HEK293 (cell line): ENCODE measurements around the gene HSPA14.

Experiments
- CTCF ChIA-PET: fragments of 350-600 bp; formaldehyde crosslinking; extraction: SDS; loops from one replicate; lab custom pipeline; 2021; ENCODE audit warnings: antibody characterized with exemption; lab: Yijun Ruan, JAX
- POLR2A ChIA-PET: fragments of 300-600 bp; formaldehyde crosslinking; extraction: SDS; loops from one replicate; lab custom pipeline; 2020; ENCODE audit warnings: antibody characterized with exemption, inconsistent platforms; lab: Yijun Ruan, JAX
- H3K27ac ChIP-seq: fragments of 200-500 bp; sonication (Bioruptor generic); 2 replicates; pipeline ENCODE4 v1.5.1; 2014; ENCODE audit warnings: low read depth, low read length, control low read depth, inconsistent platforms; ENCODE audit errors: extremely low read depth
- H3K36me3 ChIP-seq, 2 experiments: fragments of 200-500 bp in 1 of 2; sonication (Bioruptor generic) in 1 of 2; 1 replicate in 1 of 2; 2 replicates in 1 of 2; pipeline ENCODE4 v1.5.1; 2014 to 2017; ENCODE audit warnings: inconsistent platforms in 2 of 2, low read length in 2 of 2; ENCODE audit not compliant: control insufficient read depth in 2 of 2, insufficient read depth in 1 of 2
- H3K4me1 ChIP-seq: fragments of 200-500 bp; sonication (Bioruptor generic); 2 replicates; pipeline ENCODE4 v1.5.1; 2014; ENCODE audit warnings: mild to moderate bottlenecking, low read length, inconsistent platforms; ENCODE audit not compliant: control insufficient read depth, insufficient read depth
- H3K4me3 ChIP-seq: 2 replicates; pipeline ENCODE4 v1.5.1; 2011; ENCODE audit warnings: low read depth, mild to moderate bottlenecking, control low read depth, low read length, moderate library complexity
- H3K9me3 ChIP-seq: fragments of 200-500 bp; sonication (Bioruptor generic); 2 replicates; pipeline ENCODE4 v1.5.1; 2014; ENCODE audit warnings: low read depth, low read length, inconsistent platforms; ENCODE audit not compliant: control insufficient read depth, insufficient read depth
- IKZF3 ChIP-seq: fragments of 450-650 bp; IDR thresholded peaks from 2 replicates; pipeline ENCODE4 v1.5.0; 2018; ENCODE audit warnings: missing biosample characterization, mild to moderate bottlenecking, missing genetic modification characterization, moderate library complexity
- SP3 ChIP-seq: fragments of 450-650 bp; formaldehyde crosslinking; IDR thresholded peaks from 2 replicates; pipeline ENCODE4 v1.5.1; 2016; ENCODE audit warnings: missing biosample characterization, missing genetic modification characterization
- ZIC2 ChIP-seq: fragments of 450-650 bp; formaldehyde crosslinking; IDR thresholded peaks from 2 replicates; pipeline ENCODE4 v1.5.1; 2016; ENCODE audit warnings: missing biosample characterization, missing genetic modification characterization
- ZNF132 ChIP-seq: fragments of 450-650 bp; formaldehyde crosslinking; IDR thresholded peaks from 2 replicates; pipeline ENCODE4 v1.5.1; 2017; ENCODE audit warnings: missing biosample characterization, missing genetic modification characterization, borderline replicate concordance
- ZNF324 ChIP-seq: fragments of 450-650 bp; formaldehyde crosslinking; IDR thresholded peaks from 2 replicates; pipeline ENCODE4 v1.5.1; 2016; ENCODE audit warnings: missing biosample characterization, missing genetic modification characterization
- ZNF404 ChIP-seq: fragments of 450-650 bp; formaldehyde crosslinking; IDR thresholded peaks from 2 replicates; pipeline ENCODE4 v1.5.1; 2017; ENCODE audit warnings: missing biosample characterization, missing genetic modification characterization
- ZNF529 ChIP-seq: fragments of 450-650 bp; formaldehyde crosslinking; IDR thresholded peaks from 2 replicates; pipeline ENCODE4 v1.5.1; 2017; ENCODE audit warnings: missing genetic modification characterization, missing biosample characterization; ENCODE audit not compliant: insufficient replicate concordance
- ZNF558 ChIP-seq: fragments of 450-650 bp; formaldehyde crosslinking; IDR thresholded peaks from 2 replicates; pipeline ENCODE4 v1.5.1; 2016; ENCODE audit warnings: missing biosample characterization, missing genetic modification characterization
- ZNF560 ChIP-seq: fragments of 450-650 bp; formaldehyde crosslinking; IDR thresholded peaks from 2 replicates; pipeline ENCODE4 v1.5.1; 2017; ENCODE audit warnings: missing biosample characterization, missing genetic modification characterization, borderline replicate concordance
- ZNF837 ChIP-seq: fragments of 450-650 bp; formaldehyde crosslinking; IDR thresholded peaks from 2 replicates; pipeline ENCODE4 v1.5.1; 2016; ENCODE audit warnings: missing biosample characterization, missing genetic modification characterization
- ZSCAN23 ChIP-seq: fragments of 450-650 bp; formaldehyde crosslinking; IDR thresholded peaks from 2 replicates; pipeline ENCODE4 v1.5.1; 2016; ENCODE audit warnings: missing biosample characterization, missing genetic modification characterization
- TF ChIP-seq, protein P1 (sequence below): fragments of 450-650 bp; formaldehyde crosslinking; IDR thresholded peaks from 2 replicates; pipeline ENCODE4 v1.5.1; 2016; ENCODE audit warnings: missing biosample characterization, missing genetic modification characterization, borderline replicate concordance
- TF ChIP-seq, protein P2 (sequence below): fragments of 450-650 bp; formaldehyde crosslinking; IDR thresholded peaks from 2 replicates; pipeline ENCODE4 v1.5.1; 2016; ENCODE audit warnings: missing biosample characterization, missing genetic modification characterization
- TF ChIP-seq, protein P3 (sequence below): fragments of 450-650 bp; formaldehyde crosslinking; IDR thresholded peaks from 2 replicates; pipeline ENCODE4 v1.5.1; 2016; ENCODE audit warnings: missing biosample characterization, missing genetic modification characterization
- TF ChIP-seq, protein P4 (sequence below): fragments of 450-650 bp; formaldehyde crosslinking; IDR thresholded peaks from 2 replicates; pipeline ENCODE4 v1.5.1; 2016; ENCODE audit warnings: missing biosample characterization, missing genetic modification characterization
- TF ChIP-seq, protein P5 (sequence below): fragments of 450-650 bp; formaldehyde crosslinking; IDR thresholded peaks from 2 replicates; pipeline ENCODE4 v1.5.1; 2017; ENCODE audit warnings: missing biosample characterization, missing genetic modification characterization
- TF ChIP-seq, protein P6 (sequence below): fragments of 450-650 bp; formaldehyde crosslinking; IDR thresholded peaks from 2 replicates; pipeline ENCODE4 v1.5.1; 2016; ENCODE audit warnings: missing biosample characterization, missing genetic modification characterization
- TF ChIP-seq, protein P7 (sequence below): fragments of 450-650 bp; formaldehyde crosslinking; IDR thresholded peaks from 2 replicates; pipeline ENCODE4 v1.5.1; 2016; ENCODE audit warnings: missing biosample characterization, missing genetic modification characterization

Gene HSPA14

DNA sequence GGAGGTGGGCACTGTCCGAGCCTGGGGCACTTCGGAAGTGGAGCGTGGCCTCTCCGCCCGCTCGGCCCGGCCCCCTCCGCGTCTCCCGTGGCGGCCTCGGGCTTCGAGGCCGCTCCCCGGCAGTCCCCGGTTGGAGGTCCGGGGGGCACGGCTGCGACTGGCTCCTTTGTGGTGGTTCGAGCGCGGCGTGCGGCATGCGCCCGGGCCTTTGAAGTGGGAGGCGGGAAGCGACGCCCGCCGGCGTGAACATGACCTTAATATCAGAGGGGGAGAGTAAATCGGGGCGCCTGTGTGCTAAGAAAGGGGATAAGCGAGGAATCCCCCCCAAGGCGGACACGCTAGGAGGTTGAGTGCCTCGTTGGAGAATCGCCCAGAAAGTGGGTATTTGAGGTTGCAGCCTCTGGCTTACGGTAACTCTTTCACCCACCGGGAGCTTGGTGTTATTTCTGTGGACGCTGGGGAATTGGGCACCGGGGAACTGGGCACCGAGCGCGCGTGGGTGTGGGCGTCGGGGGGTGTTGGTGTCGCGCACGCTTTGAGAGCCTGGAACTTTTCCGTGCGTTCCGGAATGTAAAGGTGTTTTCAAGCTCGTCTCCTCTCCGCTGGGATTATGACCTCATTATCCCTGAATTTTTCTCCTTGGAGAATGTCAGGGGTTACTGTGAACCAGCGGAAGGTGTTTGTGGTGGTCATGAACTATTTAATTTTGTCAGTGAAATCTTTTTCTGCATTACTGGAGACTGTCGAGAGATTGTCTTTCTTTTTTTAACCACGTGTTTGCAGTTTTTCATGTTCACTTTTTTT lies 41.2 kb downstream of the HSPA14 start (continued):
- TF ChIP-seq, protein P1, sequence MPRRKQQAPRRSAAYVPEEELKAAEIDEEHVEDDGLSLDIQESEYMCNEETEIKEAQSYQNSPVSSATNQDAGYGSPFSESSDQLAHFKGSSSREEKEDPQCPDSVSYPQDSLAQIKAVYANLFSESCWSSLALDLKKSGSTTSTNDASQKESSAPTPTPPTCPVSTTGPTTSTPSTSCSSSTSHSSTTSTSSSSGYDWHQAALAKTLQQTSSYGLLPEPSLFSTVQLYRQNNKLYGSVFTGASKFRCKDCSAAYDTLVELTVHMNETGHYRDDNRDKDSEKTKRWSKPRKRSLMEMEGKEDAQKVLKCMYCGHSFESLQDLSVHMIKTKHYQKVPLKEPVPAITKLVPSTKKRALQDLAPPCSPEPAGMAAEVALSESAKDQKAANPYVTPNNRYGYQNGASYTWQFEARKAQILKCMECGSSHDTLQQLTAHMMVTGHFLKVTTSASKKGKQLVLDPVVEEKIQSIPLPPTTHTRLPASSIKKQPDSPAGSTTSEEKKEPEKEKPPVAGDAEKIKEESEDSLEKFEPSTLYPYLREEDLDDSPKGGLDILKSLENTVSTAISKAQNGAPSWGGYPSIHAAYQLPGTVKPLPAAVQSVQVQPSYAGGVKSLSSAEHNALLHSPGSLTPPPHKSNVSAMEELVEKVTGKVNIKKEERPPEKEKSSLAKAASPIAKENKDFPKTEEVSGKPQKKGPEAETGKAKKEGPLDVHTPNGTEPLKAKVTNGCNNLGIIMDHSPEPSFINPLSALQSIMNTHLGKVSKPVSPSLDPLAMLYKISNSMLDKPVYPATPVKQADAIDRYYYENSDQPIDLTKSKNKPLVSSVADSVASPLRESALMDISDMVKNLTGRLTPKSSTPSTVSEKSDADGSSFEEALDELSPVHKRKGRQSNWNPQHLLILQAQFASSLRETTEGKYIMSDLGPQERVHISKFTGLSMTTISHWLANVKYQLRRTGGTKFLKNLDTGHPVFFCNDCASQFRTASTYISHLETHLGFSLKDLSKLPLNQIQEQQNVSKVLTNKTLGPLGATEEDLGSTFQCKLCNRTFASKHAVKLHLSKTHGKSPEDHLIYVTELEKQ (tag by site-specific recombination), result no peak
- no peak for TF ChIP-seq ZNF404 (tag by site-specific recombination)
- no peak for TF ChIP-seq IKZF3 (tag by site-specific recombination)
- TF ChIP-seq, protein P2, sequence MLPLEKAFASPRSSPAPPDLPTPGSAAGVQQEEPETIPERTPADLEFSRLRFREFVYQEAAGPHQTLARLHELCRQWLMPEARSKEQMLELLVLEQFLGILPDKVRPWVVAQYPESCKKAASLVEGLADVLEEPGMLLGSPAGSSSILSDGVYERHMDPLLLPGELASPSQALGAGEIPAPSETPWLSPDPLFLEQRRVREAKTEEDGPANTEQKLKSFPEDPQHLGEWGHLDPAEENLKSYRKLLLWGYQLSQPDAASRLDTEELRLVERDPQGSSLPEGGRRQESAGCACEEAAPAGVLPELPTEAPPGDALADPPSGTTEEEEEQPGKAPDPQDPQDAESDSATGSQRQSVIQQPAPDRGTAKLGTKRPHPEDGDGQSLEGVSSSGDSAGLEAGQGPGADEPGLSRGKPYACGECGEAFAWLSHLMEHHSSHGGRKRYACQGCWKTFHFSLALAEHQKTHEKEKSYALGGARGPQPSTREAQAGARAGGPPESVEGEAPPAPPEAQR, result no peak
- TF ChIP-seq ZNF558 (tag by site-specific recombination), result no peak
- TF ChIP-seq SP3, result 0 out of 2 replicates have a peak, but pooled peaks have one; percentile 6
- TF ChIP-seq, protein P3, sequence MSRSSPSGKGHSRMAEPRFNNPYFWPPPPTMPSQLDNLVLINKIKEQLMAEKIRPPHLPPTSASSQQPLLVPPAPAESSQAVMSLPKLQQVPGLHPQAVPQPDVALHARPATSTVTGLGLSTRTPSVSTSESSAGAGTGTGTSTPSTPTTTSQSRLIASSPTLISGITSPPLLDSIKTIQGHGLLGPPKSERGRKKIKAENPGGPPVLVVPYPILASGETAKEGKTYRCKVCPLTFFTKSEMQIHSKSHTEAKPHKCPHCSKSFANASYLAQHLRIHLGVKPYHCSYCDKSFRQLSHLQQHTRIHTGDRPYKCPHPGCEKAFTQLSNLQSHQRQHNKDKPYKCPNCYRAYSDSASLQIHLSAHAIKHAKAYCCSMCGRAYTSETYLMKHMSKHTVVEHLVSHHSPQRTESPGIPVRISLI (tag by site-specific recombination), result peak; percentile 89
- TF ChIP-seq ZSCAN23 (tag by site-specific recombination), result no peak

DNA sequence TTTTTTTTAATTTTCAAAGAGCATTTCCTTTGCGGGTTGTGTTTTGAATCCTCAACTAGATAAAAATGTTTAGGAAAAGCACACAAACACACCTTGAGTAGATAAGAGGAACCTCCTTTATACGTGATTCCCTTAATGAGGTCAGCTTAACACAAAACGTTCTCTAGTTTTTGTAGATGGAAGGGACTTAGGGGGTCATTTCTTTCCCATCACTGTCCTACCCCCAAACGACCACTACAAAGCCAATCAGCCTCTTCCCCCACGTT lies 41.8 kb downstream of the HSPA14 start:
- ChIA-PET POLR2A (interaction anchor here (1.1 to 4.9 kb wide), 2 partner anchors 13 to 42 kb away, joined by 3 to 68 read pairs; partner anchors contain the start of genes CDNF, HSPA14 and MSANTD7), CTCF (interaction anchor here (0.6 to 1.1 kb wide), 4 partner anchors 23 to 390 kb away, joined by 3 to 6 read pairs (median 4); no protein-coding TSS in a partner anchor)
- TF ChIP-seq, protein P4, sequence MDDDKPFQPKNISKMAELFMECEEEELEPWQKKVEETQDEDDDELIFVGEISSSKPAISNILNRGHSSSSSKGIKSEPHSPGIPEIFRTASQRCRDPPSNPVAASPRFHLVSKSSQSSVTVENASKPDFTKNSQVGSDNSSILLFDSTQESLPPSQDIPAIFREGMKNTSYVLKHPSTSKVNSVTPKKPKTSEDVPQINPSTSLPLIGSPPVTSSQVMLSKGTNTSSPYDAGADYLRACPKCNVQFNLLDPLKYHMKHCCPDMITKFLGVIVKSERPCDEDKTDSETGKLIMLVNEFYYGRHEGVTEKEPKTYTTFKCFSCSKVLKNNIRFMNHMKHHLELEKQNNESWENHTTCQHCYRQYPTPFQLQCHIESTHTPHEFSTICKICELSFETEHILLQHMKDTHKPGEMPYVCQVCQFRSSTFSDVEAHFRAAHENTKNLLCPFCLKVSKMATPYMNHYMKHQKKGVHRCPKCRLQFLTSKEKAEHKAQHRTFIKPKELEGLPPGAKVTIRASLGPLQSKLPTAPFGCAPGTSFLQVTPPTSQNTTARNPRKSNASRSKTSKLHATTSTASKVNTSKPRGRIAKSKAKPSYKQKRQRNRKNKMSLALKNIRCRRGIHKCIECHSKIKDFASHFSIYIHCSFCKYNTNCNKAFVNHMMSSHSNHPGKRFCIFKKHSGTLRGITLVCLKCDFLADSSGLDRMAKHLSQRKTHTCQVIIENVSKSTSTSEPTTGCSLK (tag by site-specific recombination), result no peak
- TF ChIP-seq ZNF837, result no peak
- no peak for TF ChIP-seq ZIC2 (tag by site-specific recombination)
- TF ChIP-seq, protein P5, sequence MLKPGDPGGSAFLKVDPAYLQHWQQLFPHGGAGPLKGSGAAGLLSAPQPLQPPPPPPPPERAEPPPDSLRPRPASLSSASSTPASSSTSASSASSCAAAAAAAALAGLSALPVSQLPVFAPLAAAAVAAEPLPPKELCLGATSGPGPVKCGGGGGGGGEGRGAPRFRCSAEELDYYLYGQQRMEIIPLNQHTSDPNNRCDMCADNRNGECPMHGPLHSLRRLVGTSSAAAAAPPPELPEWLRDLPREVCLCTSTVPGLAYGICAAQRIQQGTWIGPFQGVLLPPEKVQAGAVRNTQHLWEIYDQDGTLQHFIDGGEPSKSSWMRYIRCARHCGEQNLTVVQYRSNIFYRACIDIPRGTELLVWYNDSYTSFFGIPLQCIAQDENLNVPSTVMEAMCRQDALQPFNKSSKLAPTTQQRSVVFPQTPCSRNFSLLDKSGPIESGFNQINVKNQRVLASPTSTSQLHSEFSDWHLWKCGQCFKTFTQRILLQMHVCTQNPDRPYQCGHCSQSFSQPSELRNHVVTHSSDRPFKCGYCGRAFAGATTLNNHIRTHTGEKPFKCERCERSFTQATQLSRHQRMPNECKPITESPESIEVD (tag by site-specific recombination), result peak; percentile 61; the same call in 1 of the 2 replicates
- TF ChIP-seq, protein P6, sequence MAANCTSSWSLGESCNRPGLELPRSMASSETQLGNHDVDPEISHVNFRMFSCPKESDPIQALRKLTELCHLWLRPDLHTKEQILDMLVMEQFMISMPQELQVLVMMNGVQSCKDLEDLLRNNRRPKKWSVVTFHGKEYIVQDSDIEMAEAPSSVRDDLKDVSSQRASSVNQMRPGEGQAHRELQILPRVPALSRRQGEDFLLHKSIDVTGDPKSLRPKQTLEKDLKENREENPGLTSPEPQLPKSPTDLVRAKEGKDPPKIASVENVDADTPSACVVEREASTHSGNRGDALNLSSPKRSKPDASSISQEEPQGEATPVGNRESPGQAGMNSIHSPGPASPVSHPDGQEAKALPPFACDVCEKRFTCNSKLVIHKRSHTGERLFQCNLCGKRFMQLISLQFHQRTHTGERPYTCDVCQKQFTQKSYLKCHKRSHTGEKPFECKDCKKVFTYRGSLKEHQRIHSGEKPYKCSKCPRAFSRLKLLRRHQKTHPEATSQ (tag by site-specific recombination), result no peak
- TF ChIP-seq, protein P7, sequence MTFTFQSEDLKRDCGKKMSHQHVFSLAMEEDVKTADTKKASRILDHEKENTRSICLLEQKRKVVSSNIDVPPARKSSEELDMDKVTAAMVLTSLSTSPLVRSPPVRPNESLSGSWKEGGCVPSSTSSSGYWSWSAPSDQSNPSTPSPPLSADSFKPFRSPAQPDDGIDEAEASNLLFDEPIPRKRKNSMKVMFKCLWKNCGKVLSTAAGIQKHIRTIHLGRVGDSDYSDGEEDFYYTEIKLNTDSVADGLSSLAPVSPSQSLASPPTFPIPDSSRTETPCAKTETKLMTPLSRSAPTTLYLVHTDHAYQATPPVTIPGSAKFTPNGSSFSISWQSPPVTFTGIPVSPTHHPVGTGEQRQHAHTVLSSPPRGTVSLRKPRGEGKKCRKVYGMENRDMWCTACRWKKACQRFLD (tag by site-specific recombination), result no peak
- no peak for TF ChIP-seq ZNF529
- TF ChIP-seq ZNF324 (tag by site-specific recombination), result no peak
- TF ChIP-seq ZNF558 (tag by site-specific recombination), result no peak
- TF ChIP-seq ZNF132 (tag by site-specific recombination), result no peak
- TF ChIP-seq ZNF560 (tag by site-specific recombination), result no peak
- TF ChIP-seq, protein P3 (tag by site-specific recombination), result peak; percentile 18; the same call in 1 of the 2 replicates
- Histone ChIP-seq H3K4me1 (no peaks in the 10 kb centered on the region), H3K36me3 (peaks cover 9 to 37% of the 10 kb centered on the region in 2 experiments; a peak in 2 of 3 replicates), H3K27ac (no peak overlapping the region), H3K9me3 (no peaks in the 10 kb centered on the region), H3K4me3 (peak overlapping the region; percentile 82)
